Left renal cortex interstitium (tissue), 4 donors: ENCODE results near the gene KRTAP10-12. TPM values are rescaled to one million over a fixed set of nuclear protein-coding genes. Genes with fewer than 3 reads are reported as not detected.
"Not testable (repeated sequence)": the region's sequence is repeated elsewhere in the genome, so short reads cannot be mapped to it uniquely, and the experiment has no call there.

Experiments used
- DNase-seq, 4 donors: peaks; one replicate each; pipeline ENCODE4 v3.0.0-alpha.2; 2013; ENCODE audit warnings: low read depth in 4 of 4, low spot score in 2 of 4, missing footprints in 1 of 4
- polyA plus RNA-seq, 4 donors: library from polyadenylated mRNA; unstranded; fragments of 120-200 nt; gene quantifications; one replicate each; pipeline ENCODE4 v1.2.1, GENCODE V29; 2013; ENCODE audit not compliant: insufficient read length in 4 of 4

KRTAP10-12 gene
- polyA plus RNA-seq, 4 donors: not detected

GRCh38 chr21:44667612-44668011 is 29.4 kb upstream of the KRTAP10-12 start:
- no peak for DNase-seq

GRCh38 chr21:44670642-44671432 is 26.1 kb upstream of the KRTAP10-12 start:
- DNase-seq: no peak

- DNase-seq: no peak
Observed at GRCh38 chr21:44671911-44672310, 25.1 kb upstream of the KRTAP10-12 start.

GRCh38 chr21:44677881-44678280 is 19.1 kb upstream of the KRTAP10-12 start:
- no peak for DNase-seq

- no peak for DNase-seq
Observed at GRCh38 chr21:44681152-44681551, 15.8 kb upstream of the KRTAP10-12 start.

GRCh38 chr21:44681861-44682579 is 15.0 kb upstream of the KRTAP10-12 start, which contains the start of gene KRTAP12-1:
KRTAP12-1 (minus strand) TSS chr21:44682163; CDS start chr21:44682123, 40 bp downstream.
- no peak for DNase-seq

GRCh38 chr21:44682580-44683151 is 14.3 kb upstream of the KRTAP10-12 start:
- DNase-seq: no peak

GRCh38 chr21:44684077-44684476 is 12.9 kb upstream of the KRTAP10-12 start:
- no peak for DNase-seq

GRCh38 chr21:44684483-44684882 is 12.5 kb upstream of the KRTAP10-12 start:
- DNase-seq: no peak

GRCh38 chr21:44685050-44685449 is 11.9 kb upstream of the KRTAP10-12 start:
- not testable (repeated sequence) for DNase-seq

- DNase-seq: no peak
Observed at GRCh38 chr21:44686000-44686781, 10.8 kb upstream of the KRTAP10-12 start.

GRCh38 chr21:44686843-44687561 is 10.0 kb upstream of the KRTAP10-12 start:
- DNase-seq: no peak

GRCh38 chr21:44687671-44688070 is 9.3 kb upstream of the KRTAP10-12 start:
- DNase-seq: no peak

- not testable (repeated sequence) for DNase-seq
Observed at GRCh38 chr21:44689740-44690139, 7.2 kb upstream of the KRTAP10-12 start.

GRCh38 chr21:44691686-44692085 is 5.3 kb upstream of the KRTAP10-12 start:
- no peak for DNase-seq

GRCh38 chr21:44692798-44693512 is 4.0 kb upstream of the KRTAP10-12 start:
- no peak for DNase-seq

GRCh38 chr21:44694776-44695175 is 2.2 kb upstream of the KRTAP10-12 start:
- DNase-seq: no peak

- DNase-seq: no peak
Observed at GRCh38 chr21:44695184-44695583, 1.8 kb upstream of the KRTAP10-12 start.

- DNase-seq: no peak
Observed at GRCh38 chr21:44695641-44696040, 1.3 kb upstream of the KRTAP10-12 start.
